Panc1 (cell line): ENCODE data around the gene LAMB4. TPM values are rescaled to one million over a fixed set of nuclear protein-coding genes. Genes with fewer than 3 reads are reported as not detected.

ENCODE experiments used
- ATAC-seq: fragments of 200-7000 bp; cut with Tn5 transposase; 2 replicates; pipeline ENCODE4 v1.9.1; 2020; ENCODE audit warnings: mild to moderate bottlenecking, moderate library complexity
- BruUV-seq: library from RNA; stranded (reverse); fragments of 400-500 nt; replicated peaks from 2 replicates; lab custom pipeline; 2021; lab: Mats Ljungman, UMichigan
- CTCF ChIA-PET: fragments of 300-600 bp; sonication (Branson Sonifier 250); formaldehyde crosslinking; loops from one replicate; lab custom pipeline; 2022; ENCODE audit warnings: antibody characterized with exemption; lab: Charles Lee
- POLR2A ChIA-PET: fragments of 300-600 bp; sonication (Branson Sonifier 250); formaldehyde crosslinking; loops from one replicate; lab custom pipeline; 2022; ENCODE audit warnings: antibody characterized with exemption; lab: Charles Lee
- DNase-seq: peaks from one replicate; pipeline ENCODE4 v3.0.0-alpha.2; 2010; ENCODE audit warnings: low read depth, low spot score
- H3K27ac ChIP-seq: 2 replicates; pipeline ENCODE4 v1.5.1; 2011; ENCODE audit warnings: mild to moderate bottlenecking, low read length, inconsistent platforms
- H3K27me3 ChIP-seq: fragments of 200-500 bp; sonication (Bioruptor generic); 2 replicates; pipeline ENCODE4 v1.6.0; 2014; ENCODE audit warnings: low read length, inconsistent platforms; ENCODE audit not compliant: control insufficient read depth, insufficient read depth
- H3K36me3 ChIP-seq: fragments of 200-500 bp; sonication (Bioruptor generic); 2 replicates; pipeline ENCODE4 v1.5.1; 2014; ENCODE audit warnings: inconsistent platforms, mild to moderate bottlenecking, low read length, moderate library complexity; ENCODE audit not compliant: control insufficient read depth, insufficient read depth
- H3K4me1 ChIP-seq: 2 replicates; pipeline ENCODE4 v1.5.1; 2011; ENCODE audit warnings: inconsistent platforms, mild to moderate bottlenecking, low read length, moderate library complexity; ENCODE audit not compliant: control insufficient read depth, insufficient read depth
- H3K4me3 ChIP-seq, 2 experiments: 2 replicates each; pipeline ENCODE4 v1.5.1; 2011 to 2012; ENCODE audit warnings: low read depth in 2 of 2, low read length in 2 of 2, mild to moderate bottlenecking in 2 of 2, inconsistent platforms in 1 of 2, moderate library complexity in 1 of 2
- H3K9me3 ChIP-seq: fragments of 200-500 bp; sonication (Bioruptor generic); 2 replicates; pipeline ENCODE4 v1.5.1; 2014; ENCODE audit warnings: low read depth, mild to moderate bottlenecking, inconsistent platforms, low read length, moderate library complexity; ENCODE audit not compliant: control insufficient read depth, insufficient read depth
- CTCF ChIP-seq: fragments of 450-650 bp; IDR thresholded peaks from 2 replicates; pipeline ENCODE4 v1.5.1; 2017; ENCODE audit warnings: mild to moderate bottlenecking
- POLR2AphosphoS5 ChIP-seq: IDR thresholded peaks from 2 replicates; pipeline ENCODE4 v1.6.1; 2012; ENCODE audit warnings: mild to moderate bottlenecking, low read depth, low read length, moderate library complexity
- REST ChIP-seq, 2 experiments: IDR thresholded peaks; 2 replicates each; pipeline ENCODE4 v1.6.1; 2011 to 2012; ENCODE audit warnings: low read depth in 2 of 2, control low read depth in 1 of 2, low read length in 1 of 2, mild to moderate bottlenecking in 1 of 2, moderate library complexity in 1 of 2; ENCODE audit not compliant: insufficient read depth in 1 of 2
- SIN3A ChIP-seq: IDR thresholded peaks from 2 replicates; pipeline ENCODE4 v1.6.1; 2012; ENCODE audit warnings: low read depth, mild to moderate bottlenecking, low read length, moderate library complexity, borderline replicate concordance; ENCODE audit not compliant: insufficient read depth
- TCF7L2 ChIP-seq: IDR thresholded peaks from 2 replicates; pipeline ENCODE4 v1.6.1; 2011; ENCODE audit warnings: mild to moderate bottlenecking, low read depth, low read length, inconsistent platforms
- in situ Hi-C: cut with HindIII; loops from 2 replicates; pipeline ENCODE4 v1.10.0; 2016; ENCODE audit warnings: low sequenced_read_pairs, low pct_unique_long_range_greater_than_20kb
- intact Hi-C: fragments of 100-400 bp; cut with micrococcal nuclease; formaldehyde crosslinking; loops from one replicate; pipeline ENCODE4 v1.10.0; 2022; ENCODE audit not compliant: unreplicated experiment
- total RNA-seq: library from RNA; stranded (reverse); gene quantifications from one replicate; pipeline ENCODE4 v1.2.1, GENCODE V29; 2021; ENCODE audit not compliant: unreplicated experiment

Gene LAMB4
- total RNA-seq, 1 experiment from 2014 or later, result not detected

- intact Hi-C loops (no loop called here), in situ Hi-C loops (no loop called here)
- Histone ChIP-seq H3K4me1 (no peaks in the 10 kb centered on the region), H3K36me3 (no peaks in the 10 kb centered on the region), H3K4me3 (no peak overlapping the region), H3K27ac (no peak overlapping the region), H3K27me3 (no peaks in the 10 kb centered on the region), H3K9me3 (no peaks in the 10 kb centered on the region)
- no peak for TF ChIP-seq SIN3A
- no peak for TF ChIP-seq POLR2AphosphoS5
- TF ChIP-seq REST (IDR thresholded peaks at IDR 0.05; ENCODE audit: insufficient read depth in 1 of 2, low read depth in 2 of 2, low read length in 1 of 2), result no peak
- no peak for TF ChIP-seq CTCF
- TF ChIP-seq TCF7L2, result no peak
- no peak for DNase-seq
- no peak for ATAC-seq
- CTCF ChIA-PET, result no interaction called here
- POLR2A ChIA-PET, result no interaction called here
- BruUV-seq, result no TSS peak
Measured at GRCh38 chr7:108037741-108038140, 92.4 kb downstream of the LAMB4 start.

GRCh38 chr7:108037140-108037539 is 93.0 kb downstream of the LAMB4 start:
- no TSS peak for BruUV-seq
- ATAC-seq (no peak), DNase-seq (no peak)
- H3K27me3 ChIP-seq, result no peaks in the 10 kb centered on the region
- H3K4me1 ChIP-seq, result no peaks in the 10 kb centered on the region
- ChIA-PET CTCF (no interaction called here), POLR2A (no interaction called here)
- no peaks in the 10 kb centered on the region for H3K36me3 ChIP-seq
- no peak overlapping the region for H3K4me3 ChIP-seq
- H3K9me3 ChIP-seq, result no peaks in the 10 kb centered on the region
- in situ Hi-C loops, result no loop called here
- H3K27ac ChIP-seq, result no peak overlapping the region
- TF ChIP-seq TCF7L2 (no peak), POLR2AphosphoS5 (no peak), REST (IDR thresholded peaks at IDR 0.05; ENCODE audit: insufficient read depth in 1 of 2, low read depth in 2 of 2, low read length in 1 of 2) (no peak), SIN3A (no peak), CTCF (no peak)
- intact Hi-C loops, result no loop called here
